Uterus (tissue), 4 donors: Measurements from ENCODE around the gene LSM6. TPM values are rescaled to one million over a fixed set of nuclear protein-coding genes. Genes with fewer than 3 reads are reported as not detected.

Source experiments
- DNase-seq, 2 donors: peaks; one replicate each; pipeline ENCODE4 v3.0.0-alpha.2; 2019 to 2020
- H3K27ac ChIP-seq, 2 donors: fragments of 200-600 bp; sonication (generic); 1 replicate in 1 of 2; 2 replicates in 1 of 2; pipeline ENCODE4 v1.5.1; 2016 to 2018
- H3K27me3 ChIP-seq, 2 donors: fragments of 200-600 bp; sonication (generic); one replicate each; pipeline ENCODE4 v1.5.1; 2018 to 2019; ENCODE audit warnings: control low read depth in 1 of 2
- H3K36me3 ChIP-seq, 2 donors: fragments of 200-600 bp; sonication (generic); one replicate each; pipeline ENCODE4 v1.5.1; 2019; ENCODE audit warnings: control low read depth in 1 of 2
- H3K4me1 ChIP-seq, 2 donors: fragments of 200-600 bp; sonication (generic); one replicate each; pipeline ENCODE4 v1.5.1; 2018 to 2019; ENCODE audit warnings: control low read depth in 1 of 2
- H3K4me3 ChIP-seq, 2 donors: fragments of 200-600 bp; sonication (generic); 1 replicate in 1 of 2; 2 replicates in 1 of 2; pipeline ENCODE4 v1.5.1; 2018 to 2019; ENCODE audit warnings: mild to moderate bottlenecking in 1 of 2
- H3K9me3 ChIP-seq, 2 donors: fragments of 200-600 bp; sonication (generic); one replicate each; pipeline ENCODE4 v1.5.1; 2019; ENCODE audit warnings: control low read depth in 1 of 2
- POLR2A ChIP-seq, 2 donors: fragments of 450-650 bp; IDR thresholded peaks; one replicate each; pipeline ENCODE4 v1.6.1; 2016; ENCODE audit warnings: antibody characterized with exemption in 2 of 2, mild to moderate bottlenecking in 1 of 2, moderate library complexity in 1 of 2
- intact Hi-C: fragments of 100-400 bp; cut with DNase I; formaldehyde crosslinking; loops from one replicate; pipeline ENCODE4 v1.15.1; 2023; ENCODE audit warnings: low total_unique reads
- total RNA-seq, 4 donors: library from RNA; depleted of rRNA in 3 of 4; stranded (reverse); fragments of >200 nt in 3 of 4; gene quantifications; one replicate each; pipeline versions ENCODE4 v1.1.0 to v1.2.4, GENCODE V29; 2014 to 2023
- TF ChIP-seq, protein P1 (sequence below), 4 experiments: fragments of 200-600 bp in 2 of 4; fragments of 450-650 bp in 2 of 4; sonication (generic) in 2 of 4; IDR thresholded peaks; one replicate each; pipeline ENCODE4 v1.5.1; 2016 to 2019; ENCODE audit warnings: antibody characterized with exemption in 4 of 4, mild to moderate bottlenecking in 2 of 4, moderate library complexity in 1 of 4
- donor health status: DM: yes; HTN: yes; CAD: no.

The LSM6 gene
- total RNA-seq, 4 donors from 2014 or later: 8.7 to 56.8 (median 31.2) TPM

DNA sequence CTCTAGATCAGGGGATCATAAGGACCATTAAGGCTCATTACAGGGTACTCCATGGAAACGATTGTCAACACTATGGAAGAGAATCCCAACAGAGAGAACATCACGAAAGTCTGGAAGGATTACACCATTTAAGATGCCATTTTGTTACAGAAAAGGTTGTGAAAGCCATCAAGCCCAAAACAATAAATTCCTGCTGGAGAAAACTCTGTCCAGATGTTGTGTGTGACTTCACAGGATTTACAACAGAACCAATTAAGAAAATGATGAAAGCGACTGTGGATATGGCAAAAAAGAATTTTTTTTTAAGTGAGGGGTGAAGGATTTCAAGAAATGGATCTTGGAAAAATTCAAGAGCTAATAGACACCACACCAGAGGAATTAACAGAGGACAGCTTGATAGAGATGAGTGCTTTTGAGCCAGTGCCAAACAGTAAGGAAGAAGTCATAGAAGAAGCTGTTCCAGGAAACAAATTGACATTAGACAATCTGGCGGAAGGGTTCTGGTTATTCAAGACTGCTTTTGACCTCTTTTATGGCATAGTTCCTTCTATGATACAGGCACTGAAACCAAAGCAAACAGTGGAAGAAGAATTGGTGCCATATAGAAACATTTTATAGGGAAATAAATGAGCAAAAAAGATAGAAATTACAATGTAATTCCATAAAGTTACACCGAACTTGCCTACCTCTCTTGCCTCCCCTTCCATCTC is 17.3 kb upstream of the LSM6 start:
- TF ChIP-seq, protein P1, sequence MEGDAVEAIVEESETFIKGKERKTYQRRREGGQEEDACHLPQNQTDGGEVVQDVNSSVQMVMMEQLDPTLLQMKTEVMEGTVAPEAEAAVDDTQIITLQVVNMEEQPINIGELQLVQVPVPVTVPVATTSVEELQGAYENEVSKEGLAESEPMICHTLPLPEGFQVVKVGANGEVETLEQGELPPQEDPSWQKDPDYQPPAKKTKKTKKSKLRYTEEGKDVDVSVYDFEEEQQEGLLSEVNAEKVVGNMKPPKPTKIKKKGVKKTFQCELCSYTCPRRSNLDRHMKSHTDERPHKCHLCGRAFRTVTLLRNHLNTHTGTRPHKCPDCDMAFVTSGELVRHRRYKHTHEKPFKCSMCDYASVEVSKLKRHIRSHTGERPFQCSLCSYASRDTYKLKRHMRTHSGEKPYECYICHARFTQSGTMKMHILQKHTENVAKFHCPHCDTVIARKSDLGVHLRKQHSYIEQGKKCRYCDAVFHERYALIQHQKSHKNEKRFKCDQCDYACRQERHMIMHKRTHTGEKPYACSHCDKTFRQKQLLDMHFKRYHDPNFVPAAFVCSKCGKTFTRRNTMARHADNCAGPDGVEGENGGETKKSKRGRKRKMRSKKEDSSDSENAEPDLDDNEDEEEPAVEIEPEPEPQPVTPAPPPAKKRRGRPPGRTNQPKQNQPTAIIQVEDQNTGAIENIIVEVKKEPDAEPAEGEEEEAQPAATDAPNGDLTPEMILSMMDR (IDR thresholded peaks at IDR 0.05): no peak
- no peak for TF ChIP-seq POLR2A (IDR thresholded peaks at IDR 0.05)
- Histone ChIP-seq H3K9me3 (no peaks in the 10 kb centered on the region), H3K4me3 (no peak overlapping the region), H3K27me3 (no peaks in the 10 kb centered on the region), H3K36me3 (no peaks in the 10 kb centered on the region), H3K4me1 (no peaks in the 10 kb centered on the region), H3K27ac (no peak overlapping the region)
- no peak for DNase-seq
- intact Hi-C loops: no loop called here

DNA sequence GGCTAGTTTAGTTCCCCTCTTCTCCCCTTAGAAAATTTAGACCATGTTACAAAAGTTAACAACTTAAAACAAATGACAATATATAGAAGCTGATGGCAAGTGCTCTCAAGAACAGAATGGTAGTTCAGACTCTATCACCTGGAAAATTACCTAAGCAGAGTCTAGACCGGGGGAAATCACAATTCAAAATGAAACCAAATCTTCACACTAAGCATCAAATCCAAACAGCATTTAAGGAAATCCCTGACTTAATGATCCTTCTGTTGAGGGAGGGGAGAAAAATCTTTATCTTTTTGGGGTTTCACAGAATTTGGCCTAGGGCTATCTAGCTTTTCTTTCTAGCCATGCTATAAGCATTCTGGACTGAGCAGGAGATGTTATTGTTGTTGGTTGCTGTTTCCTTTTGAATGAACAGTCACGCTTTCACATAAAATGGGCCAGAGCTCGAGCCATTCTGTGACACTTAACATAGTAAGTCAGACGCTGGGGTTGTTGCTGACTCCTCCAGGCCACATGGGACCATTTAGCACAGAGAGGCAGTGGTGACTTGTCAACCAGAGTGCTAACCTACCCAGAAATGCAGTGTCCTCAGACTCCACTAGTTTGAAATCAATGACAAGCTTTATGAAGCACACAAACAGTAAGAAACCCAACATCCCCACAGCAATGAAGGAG is 16.0 kb upstream of the LSM6 start:
- Histone ChIP-seq H3K27me3 (no peaks in the 10 kb centered on the region), H3K36me3 (no peaks in the 10 kb centered on the region), H3K4me1 (no peaks in the 10 kb centered on the region), H3K9me3 (no peaks in the 10 kb centered on the region), H3K4me3 (no peak overlapping the region), H3K27ac (no peak overlapping the region)
- intact Hi-C loops: no loop called here
- no peak for DNase-seq
- no peak for TF ChIP-seq POLR2A (IDR thresholded peaks at IDR 0.05)
- TF ChIP-seq, protein P1 (IDR thresholded peaks at IDR 0.05): no peak

DNA sequence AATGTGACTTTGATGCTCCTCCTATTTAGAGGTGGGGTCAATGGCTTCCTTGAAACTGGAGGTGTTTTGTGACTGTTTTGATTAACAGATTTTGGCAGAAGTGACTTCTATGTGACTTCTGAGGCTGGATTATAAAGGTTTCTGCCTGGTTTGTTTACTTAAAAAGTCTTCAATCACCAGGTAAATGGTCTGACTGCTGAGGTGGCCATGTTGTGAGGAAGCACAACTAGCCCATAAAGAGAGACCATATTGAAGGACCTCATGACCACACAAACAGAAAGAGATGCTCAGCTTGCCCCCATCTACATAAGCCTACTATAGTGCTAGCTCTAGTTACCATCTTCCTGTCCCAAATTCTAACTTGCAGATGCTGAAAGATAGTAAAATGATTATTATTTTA is 14.3 kb upstream of the LSM6 start:
- Histone ChIP-seq H3K27ac (no peak overlapping the region), H3K4me1 (no peaks in the 10 kb centered on the region), H3K27me3 (no peaks in the 10 kb centered on the region), H3K36me3 (no peaks in the 10 kb centered on the region), H3K4me3 (no peak overlapping the region), H3K9me3 (no peaks in the 10 kb centered on the region)
- intact Hi-C loops: no loop called here
- TF ChIP-seq, protein P1 (IDR thresholded peaks at IDR 0.05): no peak
- no peak for TF ChIP-seq POLR2A (IDR thresholded peaks at IDR 0.05)
- DNase-seq: no peak

DNA sequence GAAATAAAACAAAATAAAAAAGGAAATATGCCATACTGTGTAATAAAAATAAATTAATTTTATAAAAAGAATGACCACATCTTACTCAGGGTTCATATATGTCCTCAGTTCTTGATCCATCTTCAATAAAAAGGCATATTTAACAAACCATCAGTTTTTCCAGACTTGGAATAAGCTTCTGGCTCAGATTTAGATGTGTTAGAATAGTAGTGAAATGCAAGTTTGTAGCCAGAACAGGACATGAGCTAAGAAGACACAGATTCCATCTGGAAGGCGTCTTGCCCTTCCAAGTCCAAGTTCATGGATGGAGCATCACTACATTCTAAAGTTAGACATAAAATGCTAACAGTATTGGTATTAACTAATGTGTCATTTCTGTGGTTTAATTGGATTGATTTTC is 10.3 kb upstream of the LSM6 start:
- H3K4me1 ChIP-seq: no peaks in the 10 kb centered on the region
- no peaks in the 10 kb centered on the region for H3K36me3 ChIP-seq
- H3K9me3 ChIP-seq: no peaks in the 10 kb centered on the region
- H3K27ac ChIP-seq: no peak overlapping the region
- H3K27me3 ChIP-seq: no peaks in the 10 kb centered on the region
- no peak overlapping the region for H3K4me3 ChIP-seq
- no peak for DNase-seq
- TF ChIP-seq, protein P1 (IDR thresholded peaks at IDR 0.05): no peak
- no peak for TF ChIP-seq POLR2A (IDR thresholded peaks at IDR 0.05)
- intact Hi-C loops: no loop called here

DNA sequence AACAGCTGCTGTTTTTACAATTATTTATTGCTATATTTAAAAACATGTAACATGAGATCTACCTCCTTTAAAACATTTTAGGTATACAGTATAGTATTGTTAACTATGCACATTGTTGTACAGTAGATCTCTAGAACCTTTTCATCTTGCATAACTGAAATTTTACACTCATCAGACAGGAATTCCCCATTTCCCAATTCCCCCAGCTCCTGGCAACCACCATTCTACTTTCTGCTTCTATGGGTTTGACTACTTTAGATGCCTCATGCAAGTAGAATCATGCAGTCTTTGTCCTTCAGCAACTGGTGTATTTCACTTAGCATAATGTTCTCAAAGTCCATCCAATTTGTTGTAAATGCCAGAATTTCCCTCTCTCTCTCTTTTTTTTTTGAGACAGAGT is 9.7 kb upstream of the LSM6 start:
- Histone ChIP-seq H3K36me3 (no peaks in the 10 kb centered on the region), H3K4me3 (no peak overlapping the region), H3K27ac (no peak overlapping the region), H3K9me3 (no peaks in the 10 kb centered on the region), H3K27me3 (no peaks in the 10 kb centered on the region), H3K4me1 (no peaks in the 10 kb centered on the region)
- DNase-seq: no peak
- intact Hi-C loops: no loop called here
- TF ChIP-seq, protein P1 (IDR thresholded peaks at IDR 0.05): no peak
